ENCODE data around the gene DENND1B. TPM values are rescaled to one million over a fixed set of nuclear protein-coding genes. Genes with fewer than 3 reads are reported as not detected.
A peak's percentile ranks its signal among the peaks of the same experiment; 100 is the strongest.
"Not testable (repeated sequence)": the region's sequence is repeated elsewhere in the genome, so short reads cannot be mapped to it uniquely, and the experiment has no call there.

DENND1B gene
- total RNA-seq, 1 experiment from 2014 or later = 19.2 TPM

GRCh38 chr1:197787056-197787455, 11.8 kb upstream of the DENND1B start:
- no peak for DNase-seq (ENCODE audit: extremely low read depth, low read depth)

- no peak for DNase-seq (ENCODE audit: extremely low read depth, low read depth)
These were observed 11.0 kb upstream of the DENND1B start for GRCh38 chr1:197786280-197786679.

- DNase-seq (ENCODE audit: extremely low read depth, low read depth) = no peak
These were observed 8.2 kb upstream of the DENND1B start for GRCh38 chr1:197783510-197783948.

GRCh38 chr1:197782722-197783360, 7.6 kb upstream of the DENND1B start:
- DNase-seq (ENCODE audit: extremely low read depth, low read depth) = no peak

GRCh38 chr1:197781968-197782721, 6.9 kb upstream of the DENND1B start:
- peak; percentile 80 for DNase-seq (ENCODE audit: extremely low read depth, low read depth)

- DNase-seq (ENCODE audit: extremely low read depth, low read depth) = no peak
These were observed 4.6 kb upstream of the DENND1B start for GRCh38 chr1:197779921-197780320.

GRCh38 chr1:197778366-197778945, 3.2 kb upstream of the DENND1B start:
- no peak for DNase-seq (ENCODE audit: extremely low read depth, low read depth)

GRCh38 chr1:197776351-197777105, 1.2 kb upstream of the DENND1B start:
- no peak for DNase-seq (ENCODE audit: extremely low read depth, low read depth)

GRCh38 chr1:197774466-197775281, 606 bp downstream of the DENND1B start:
- no peak for DNase-seq (ENCODE audit: extremely low read depth, low read depth)

GRCh38 chr1:197773856-197774255, 1.4 kb downstream of the DENND1B start:
- DNase-seq (ENCODE audit: extremely low read depth, low read depth) = no peak

GRCh38 chr1:197771904-197772556, 3.2 kb downstream of the DENND1B start:
- DNase-seq (ENCODE audit: extremely low read depth, low read depth) = no peak

- DNase-seq (ENCODE audit: extremely low read depth, low read depth) = no peak
These were observed 3.9 kb downstream of the DENND1B start for GRCh38 chr1:197771386-197771785.

- no peak for DNase-seq (ENCODE audit: extremely low read depth, low read depth)
These were observed 5.0 kb downstream of the DENND1B start for GRCh38 chr1:197770243-197770642.

- DNase-seq (ENCODE audit: extremely low read depth, low read depth) = no peak
These were observed 6.0 kb downstream of the DENND1B start for GRCh38 chr1:197769287-197769686.

- no peak for DNase-seq (ENCODE audit: extremely low read depth, low read depth)
These were observed 7.1 kb downstream of the DENND1B start for GRCh38 chr1:197768014-197768805.

- DNase-seq (ENCODE audit: extremely low read depth, low read depth) = no peak
These were observed 11.5 kb downstream of the DENND1B start for GRCh38 chr1:197763769-197764168.

- no peak for DNase-seq (ENCODE audit: extremely low read depth, low read depth)
These were observed 12.0 kb downstream of the DENND1B start for GRCh38 chr1:197763307-197763706.

GRCh38 chr1:197761654-197762053, 13.6 kb downstream of the DENND1B start:
- no peak for DNase-seq (ENCODE audit: extremely low read depth, low read depth)

GRCh38 chr1:197755553-197755952, 19.7 kb downstream of the DENND1B start:
- not testable (repeated sequence) for DNase-seq (ENCODE audit: extremely low read depth, low read depth)

Data from NCI-H460 (cell line).